ENCODE measurements around the gene TUBA1B. TPM values are rescaled to one million over a fixed set of nuclear protein-coding genes. Genes with fewer than 3 reads are reported as not detected.

The TUBA1B gene
- total RNA-seq, 2 experiments from 2014 or later: 2,153 to 2,254 TPM

DNA sequence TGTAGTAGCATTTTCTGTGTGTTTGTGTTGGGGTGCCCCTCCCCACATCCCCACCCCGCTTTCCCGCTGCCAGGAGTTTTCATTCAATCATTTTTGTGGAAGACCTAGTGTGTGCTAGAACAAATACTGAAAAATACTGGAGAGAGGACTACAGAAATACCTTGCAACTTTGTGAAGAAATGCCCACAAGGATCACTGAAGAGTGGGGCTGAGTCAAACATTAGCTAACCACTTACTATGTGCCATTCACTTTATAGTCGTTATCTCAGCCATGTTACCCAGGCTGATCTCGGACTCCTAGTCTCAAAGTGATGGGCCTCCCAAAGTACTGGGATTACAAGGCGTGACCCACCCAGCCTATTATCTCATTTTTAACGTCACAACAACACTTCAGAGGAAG, 20.0 kb downstream of the TUBA1B start:
- Mint-ChIP-seq H3K27ac (peak overlapping the region; percentile 94), H3K4me1 (peaks cover 25% of the 10 kb centered on the region), H3K4me3 (peak overlapping the region; percentile 96), H3K9me3 (no peaks in the 10 kb centered on the region), H3K27me3 (no peaks in the 10 kb centered on the region), H3K36me3 (ENCODE audit: low read depth) (peaks cover 4% of the 10 kb centered on the region)
- POLR2A ChIA-PET: interaction anchor here (0.6 to 2.8 kb wide), 3 partner anchors 19 to 124 kb away, joined by 3 to 9 read pairs (median 3); partner anchors contain the start of gene TUBA1B
- CTCF ChIA-PET: interaction anchor here (0.6 to 7.3 kb wide), 14 partner anchors 8 to 168 kb away, joined by 3 to 47 read pairs (median 3); partner anchors contain the start of genes DHH and TUBA1B
- DNase-seq: peak; percentile 29

GRCh38 chr12:49110464-49111155, 20.6 kb downstream of the TUBA1B start, which contains the start of gene LMBR1L:
Gene LMBR1L, minus strand, starts transcription at chr12:49110847. Its CDS starts 292 bp downstream, at chr12:49110555.
- H3K27me3 Mint-ChIP-seq: no peaks in the 10 kb centered on the region
- H3K36me3 Mint-ChIP-seq (ENCODE audit: low read depth): peaks cover 4% of the 10 kb centered on the region
- CTCF ChIA-PET: interaction anchor here (0.6 to 7.3 kb wide), 19 partner anchors 9 to 169 kb away, joined by 3 to 47 read pairs (median 3); partner anchors contain the start of genes DHH and TUBA1B
- peak within 1 kb of the TSS; percentile 94 for H3K27ac Mint-ChIP-seq
- H3K9me3 Mint-ChIP-seq: no peaks in the 10 kb centered on the region
- peak; percentile 99 for DNase-seq
- peak within 1 kb of the TSS; percentile 96 for H3K4me3 Mint-ChIP-seq
- POLR2A ChIA-PET: interaction anchor here (0.7 to 2.8 kb wide), 2 partner anchors 20 to 122 kb away, joined by 3 to 9 read pairs; partner anchors contain the start of gene TUBA1B
- peaks cover 25% of the 10 kb centered on the region for H3K4me1 Mint-ChIP-seq

GRCh38 chr12:49109641-49110463, 21.3 kb downstream of the TUBA1B start:
- CTCF ChIA-PET: interaction anchor here (0.8 to 7.3 kb wide), 14 partner anchors 7 to 170 kb away, joined by 3 to 47 read pairs (median 6); partner anchors contain the start of genes DHH and TUBA1B
- POLR2A ChIA-PET: interaction anchor here (0.6 to 2.8 kb wide), 2 partner anchors 9 to 21 kb away, joined by 4 to 9 read pairs; partner anchors contain the start of gene TUBA1B
- Mint-ChIP-seq H3K27ac (peak overlapping the region; percentile 94), H3K27me3 (no peaks in the 10 kb centered on the region), H3K36me3 (ENCODE audit: low read depth) (peaks cover 6% of the 10 kb centered on the region), H3K4me1 (peaks cover 25% of the 10 kb centered on the region), H3K9me3 (no peaks in the 10 kb centered on the region), H3K4me3 (peak overlapping the region; percentile 96)
- DNase-seq: peak; percentile 28

GRCh38 chr12:49108958-49109404, 22.2 kb downstream of the TUBA1B start:
- peaks cover 28% of the 10 kb centered on the region for H3K4me1 Mint-ChIP-seq
- no peaks in the 10 kb centered on the region for H3K9me3 Mint-ChIP-seq
- POLR2A ChIA-PET: interaction anchor here (1.0 to 2.8 kb wide), 2 partner anchors 9 to 22 kb away, joined by 8 to 9 read pairs; partner anchors contain the start of gene TUBA1B
- H3K27ac Mint-ChIP-seq: peak overlapping the region; percentile 94
- CTCF ChIA-PET: interaction anchor here (0.9 to 7.3 kb wide), 8 partner anchors 8 to 69 kb away, joined by 3 to 47 read pairs (median 8); partner anchors contain the start of genes DHH and TUBA1B
- peak overlapping the region; percentile 96 for H3K4me3 Mint-ChIP-seq
- no peak for DNase-seq
- H3K36me3 Mint-ChIP-seq (ENCODE audit: low read depth): peaks cover 9% of the 10 kb centered on the region
- no peaks in the 10 kb centered on the region for H3K27me3 Mint-ChIP-seq

GRCh38 chr12:49105504-49106084, 25.6 kb downstream of the TUBA1B start:
- CTCF ChIA-PET: interaction anchor here (1.3 to 5.1 kb wide), 8 partner anchors 8 to 165 kb away, joined by 3 to 28 read pairs (median 6); partner anchors contain the start of gene DHH
- no peaks in the 10 kb centered on the region for H3K27me3 Mint-ChIP-seq
- no peak overlapping the region for H3K4me3 Mint-ChIP-seq
- POLR2A ChIA-PET: interaction anchor here (0.8 kb wide), 1 partner anchor 19 kb away, joined by 3 read pairs; no protein-coding TSS in a partner anchor
- no peak overlapping the region for H3K27ac Mint-ChIP-seq
- H3K36me3 Mint-ChIP-seq (ENCODE audit: low read depth): peaks cover 24% of the 10 kb centered on the region
- DNase-seq: no peak
- no peaks in the 10 kb centered on the region for H3K9me3 Mint-ChIP-seq
- peaks cover 21% of the 10 kb centered on the region for H3K4me1 Mint-ChIP-seq

DNA sequence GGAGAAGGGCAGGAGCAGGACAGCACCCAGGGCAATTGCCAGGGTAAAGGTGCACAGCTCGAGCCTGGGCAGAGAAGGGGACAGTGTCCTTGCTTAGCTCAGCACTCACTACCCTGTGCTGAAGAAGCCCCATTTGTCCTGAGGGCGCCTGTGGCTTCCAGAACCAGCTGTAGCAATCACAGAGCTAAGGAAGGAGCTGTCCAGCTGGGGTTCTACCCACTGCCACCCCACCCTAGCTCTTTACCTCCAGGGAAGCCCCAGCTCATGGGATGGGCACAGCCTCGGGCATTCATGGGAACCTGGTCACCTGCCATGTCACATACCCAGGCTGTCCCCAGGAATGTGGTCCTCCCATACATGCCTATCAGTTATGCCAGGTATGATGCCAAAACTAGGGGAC, 26.4 kb downstream of the TUBA1B start:
- peaks cover 28% of the 10 kb centered on the region for H3K36me3 Mint-ChIP-seq (ENCODE audit: low read depth)
- H3K27me3 Mint-ChIP-seq: no peaks in the 10 kb centered on the region
- H3K4me1 Mint-ChIP-seq: peaks cover 20% of the 10 kb centered on the region
- ChIA-PET CTCF (interaction anchor here (0.6 to 5.1 kb wide), 10 partner anchors 8 to 421 kb away, joined by 3 to 28 read pairs (median 4); partner anchors contain the start of gene DHH), POLR2A (interaction anchor here (0.8 kb wide), 1 partner anchor 20 kb away, joined by 3 read pairs; no protein-coding TSS in a partner anchor)
- no peak for DNase-seq
- no peaks in the 10 kb centered on the region for H3K9me3 Mint-ChIP-seq
- H3K4me3 Mint-ChIP-seq: no peak overlapping the region
- no peak overlapping the region for H3K27ac Mint-ChIP-seq

DNA sequence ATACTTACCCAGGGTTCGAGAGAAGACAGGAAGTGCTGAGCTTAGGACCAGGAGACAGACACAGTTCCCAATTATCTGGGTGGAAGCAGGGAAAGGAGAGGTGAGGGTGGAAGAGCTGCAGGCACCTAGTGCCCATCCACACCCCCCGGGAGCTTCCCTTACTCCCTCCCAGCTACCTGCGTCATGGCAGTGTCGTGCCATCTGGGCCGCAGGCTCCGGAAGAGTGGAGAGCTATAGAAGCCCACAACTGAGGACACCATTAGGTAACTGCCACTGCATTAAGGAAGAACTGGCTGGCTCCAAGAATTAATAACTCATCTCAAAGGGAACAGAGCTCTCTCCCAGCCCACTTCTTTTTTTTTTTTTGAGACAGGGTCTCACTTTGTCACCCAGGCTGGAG, 30.8 kb downstream of the TUBA1B start:
- Mint-ChIP-seq H3K4me3 (no peak overlapping the region), H3K27me3 (peaks cover 4% of the 10 kb centered on the region), H3K27ac (no peak overlapping the region), H3K4me1 (peaks cover 4% of the 10 kb centered on the region), H3K36me3 (ENCODE audit: low read depth) (peaks cover 38% of the 10 kb centered on the region), H3K9me3 (no peaks in the 10 kb centered on the region)
- CTCF ChIA-PET: interaction anchor here (0.6 to 6.1 kb wide), 6 partner anchors 9 to 37 kb away, joined by 3 to 47 read pairs (median 10); partner anchors contain the start of genes LMBR1L and TUBA1B
- no peak for DNase-seq
- POLR2A ChIA-PET: interaction anchor here (1.4 kb wide), 1 partner anchor 8 kb away, joined by 8 read pairs; no protein-coding TSS in a partner anchor

DNA sequence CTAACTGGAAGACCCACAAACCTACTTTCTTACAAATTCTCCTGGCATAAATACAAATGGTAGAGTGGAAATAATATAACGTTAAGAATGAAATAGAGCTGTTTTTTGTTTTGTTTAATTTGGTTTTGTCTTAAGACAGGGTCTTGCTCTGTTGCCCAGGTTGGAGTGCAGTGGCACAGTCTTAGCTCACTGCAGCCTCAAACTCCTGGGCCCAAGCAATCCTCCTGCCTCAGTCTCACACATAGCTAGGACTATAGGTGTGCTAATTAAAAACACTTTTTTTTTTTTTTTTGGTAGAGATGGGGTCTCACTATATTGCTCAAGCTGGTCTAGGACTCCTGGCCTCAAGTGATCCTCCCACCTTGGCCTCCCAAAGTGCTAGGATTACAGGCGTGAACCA, 32.5 kb downstream of the TUBA1B start:
- no peak for DNase-seq
- no peaks in the 10 kb centered on the region for H3K9me3 Mint-ChIP-seq
- H3K27ac Mint-ChIP-seq: no peak overlapping the region
- H3K4me1 Mint-ChIP-seq: peaks cover 13% of the 10 kb centered on the region
- peaks cover 20% of the 10 kb centered on the region for H3K27me3 Mint-ChIP-seq
- no peak overlapping the region for H3K4me3 Mint-ChIP-seq
- ChIA-PET CTCF (interaction anchor here (1.0 to 6.1 kb wide), 8 partner anchors 11 to 345 kb away, joined by 3 to 47 read pairs (median 8); partner anchors contain the start of genes LMBR1L, RHEBL1 and TUBA1B), POLR2A (interaction anchor here (0.6 to 1.4 kb wide), 2 partner anchors 32 to 252 kb away, joined by 3 read pairs; partner anchors contain the start of gene TUBA1B)
- H3K36me3 Mint-ChIP-seq (ENCODE audit: low read depth): peaks cover 37% of the 10 kb centered on the region

DNA sequence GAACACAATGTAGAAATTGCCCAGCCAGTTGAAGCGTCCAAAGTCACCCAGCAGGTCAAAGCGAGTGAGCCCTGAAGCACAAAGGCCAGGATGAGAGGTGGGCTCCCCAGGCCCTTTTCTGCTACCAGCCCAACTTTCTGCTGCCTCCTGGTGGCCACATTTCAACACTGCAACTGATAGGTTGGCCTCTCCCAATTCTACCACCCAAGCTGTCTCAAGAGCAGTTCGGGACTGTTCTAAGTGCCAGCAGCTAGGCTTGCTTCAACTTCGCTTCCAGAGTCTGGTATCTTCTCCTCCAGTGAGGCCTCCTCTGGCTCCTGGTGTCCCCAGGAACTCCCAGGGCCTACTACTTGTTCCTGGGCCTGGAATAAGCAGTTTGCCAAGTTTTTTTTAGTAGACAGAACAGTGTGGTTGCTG, 33.2 kb downstream of the TUBA1B start:
- no peaks in the 10 kb centered on the region for H3K9me3 Mint-ChIP-seq
- CTCF ChIA-PET: interaction anchor here (0.6 to 6.1 kb wide), 9 partner anchors 10 to 345 kb away, joined by 3 to 47 read pairs (median 7); partner anchors contain the start of genes LMBR1L, RHEBL1 and TUBA1B
- no peak overlapping the region for H3K4me3 Mint-ChIP-seq
- DNase-seq: peak; percentile 69
- peaks cover 18% of the 10 kb centered on the region for H3K4me1 Mint-ChIP-seq
- POLR2A ChIA-PET: interaction anchor here (1.4 kb wide), 1 partner anchor 33 kb away, joined by 3 read pairs; the partner anchor contains the start of gene TUBA1B
- no peak overlapping the region for H3K27ac Mint-ChIP-seq
- H3K27me3 Mint-ChIP-seq: peaks cover 27% of the 10 kb centered on the region
- H3K36me3 Mint-ChIP-seq (ENCODE audit: low read depth): peaks cover 35% of the 10 kb centered on the region

- ChIA-PET CTCF (interaction anchor here (0.5 to 6.1 kb wide), 5 partner anchors 10 to 52 kb away, joined by 4 to 47 read pairs (median 10); partner anchors contain the start of genes LMBR1L and TUBA1B), POLR2A (no interaction called here)
- Mint-ChIP-seq H3K27ac (no peak overlapping the region), H3K9me3 (no peaks in the 10 kb centered on the region), H3K36me3 (ENCODE audit: low read depth) (peaks cover 35% of the 10 kb centered on the region), H3K4me3 (no peak overlapping the region), H3K27me3 (peaks cover 33% of the 10 kb centered on the region), H3K4me1 (peaks cover 21% of the 10 kb centered on the region)
- no peak for DNase-seq
Observed at GRCh38 chr12:49097381-49097780, 33.8 kb downstream of the TUBA1B start.

- CTCF ChIA-PET: interaction anchor here (1.1 to 6.1 kb wide), 12 partner anchors 9 to 245 kb away, joined by 3 to 26 read pairs (median 7); partner anchors contain the start of genes RHEBL1 and TUBA1B
- H3K9me3 Mint-ChIP-seq: no peaks in the 10 kb centered on the region
- H3K4me1 Mint-ChIP-seq: peaks cover 43% of the 10 kb centered on the region
- H3K27me3 Mint-ChIP-seq: peaks cover 55% of the 10 kb centered on the region
- H3K36me3 Mint-ChIP-seq (ENCODE audit: low read depth): peaks cover 22% of the 10 kb centered on the region
- H3K4me3 Mint-ChIP-seq: no peak overlapping the region
- no peak overlapping the region for H3K27ac Mint-ChIP-seq
- DNase-seq: no peak
- POLR2A ChIA-PET: no interaction called here
Observed at GRCh38 chr12:49094975-49095365, 36.2 kb downstream of the TUBA1B start.
